HepG2 (cell line): ENCODE data around the gene LRBA. TPM values are rescaled to one million over a fixed set of nuclear protein-coding genes. Genes with fewer than 3 reads are reported as not detected.

Source experiments
- ATAC-seq: fragments of 200-7000 bp; cut with Tn5 transposase; 3 replicates; pipeline ENCODE4 v1.9.1; 2020; ENCODE audit warnings: mild to moderate bottlenecking, moderate library complexity
- BruUV-seq: library from RNA; stranded (reverse); fragments of 400-500 nt; replicated peaks from 2 replicates; lab custom pipeline; 2021; lab: Mats Ljungman, UMichigan
- CTCF ChIA-PET: fragments of 300-600 bp; formaldehyde crosslinking; extraction: SDS; loops from one replicate; lab custom pipeline; 2021; ENCODE audit warnings: low total read pairs, inconsistent platforms, low intra/inter-chr PET ratio; lab: Yijun Ruan, JAX
- POLR2A ChIA-PET: fragments of 350-600 bp; sonication (Branson Sonifier 250); formaldehyde crosslinking; loops from one replicate; lab custom pipeline; 2020; ENCODE audit warnings: antibody characterized with exemption, inconsistent platforms; lab: Yijun Ruan, JAX
- DNase-seq: peaks from one replicate; pipeline ENCODE4 v3.0.0-alpha.2; 2015; ENCODE audit warnings: low spot score
- FAIRE-seq: peaks from 3 replicates; lab custom pipeline; 2011; peaks lifted over from hg19 to GRCh38; lab: Jason Lieb, UNC
- H2AFZ ChIP-seq: one replicate; pipeline ENCODE4 v1.6.1; 2011; ENCODE audit warnings: low read length, inconsistent platforms
- H3K27ac ChIP-seq: fragments of 300-600 bp; 3 replicates; pipeline ENCODE4 v1.8.0; 2011; ENCODE audit warnings: mixed run types, mild to moderate bottlenecking, mixed read lengths, low read length, inconsistent platforms; ENCODE audit not compliant: insufficient read depth; ENCODE audit errors: extremely low read length
- H3K27me3 ChIP-seq, 2 experiments: fragments of 200-600 bp in 1 of 2; 2 replicates in 1 of 2; 3 replicates in 1 of 2; pipeline versions ENCODE4 v1.6.0 to v1.8.0; 2011; ENCODE audit warnings: low read length in 2 of 2, mild to moderate bottlenecking in 2 of 2, moderate library complexity in 2 of 2, inconsistent platforms in 1 of 2; ENCODE audit not compliant: insufficient read depth in 2 of 2, control insufficient read depth in 1 of 2
- H3K36me3 ChIP-seq, 2 experiments: fragments of 200-600 bp in 1 of 2; replicated peaks in 1 of 2; 2 replicates in 1 of 2; 3 replicates in 1 of 2; pipeline versions ENCODE4 v1.5.1 to v1.8.0; 2011; ENCODE audit warnings: low read length in 2 of 2, inconsistent platforms in 1 of 2; ENCODE audit not compliant: insufficient read depth in 2 of 2, control insufficient read depth in 1 of 2
- H3K4me1 ChIP-seq: 2 replicates; pipeline ENCODE4 v1.5.1; 2012; ENCODE audit warnings: low read length, inconsistent platforms; ENCODE audit not compliant: insufficient read depth
- H3K4me2 ChIP-seq: 2 replicates; pipeline ENCODE4 v1.6.0; 2011; ENCODE audit warnings: low read depth, low read length, inconsistent platforms
- H3K4me3 ChIP-seq, 3 experiments: fragments of 200-600 bp in 1 of 3; sonication (generic), shearing (Covaris generic) in 1 of 3; replicated peaks in 1 of 3; 2 replicates each; pipeline ENCODE4 v1.5.1; 2011 to 2016; ENCODE audit warnings: low read length in 3 of 3, inconsistent platforms in 2 of 3, low read depth in 2 of 3, mild to moderate bottlenecking in 2 of 3, control low read depth in 1 of 3, mixed read lengths in 1 of 3; ENCODE audit not compliant: insufficient read depth in 1 of 3
- H3K79me2 ChIP-seq: one replicate; pipeline ENCODE4 v1.6.1; 2011; ENCODE audit warnings: low read length, inconsistent platforms; ENCODE audit not compliant: insufficient read depth
- H3K9ac ChIP-seq: 2 replicates; pipeline ENCODE4 v1.6.0; 2011; ENCODE audit warnings: mild to moderate bottlenecking, low read depth, low read length, inconsistent platforms; ENCODE audit not compliant: insufficient read depth
- H3K9me3 ChIP-seq: 2 replicates; pipeline ENCODE4 v1.5.1; 2012; ENCODE audit warnings: mild to moderate bottlenecking, low read length
- H4K20me1 ChIP-seq: 2 replicates; pipeline ENCODE4 v1.6.0; 2011; ENCODE audit warnings: inconsistent platforms, mild to moderate bottlenecking, low read length, moderate library complexity; ENCODE audit not compliant: insufficient read depth
- ATRX ChIP-seq: sonication (generic); formaldehyde crosslinking; IDR thresholded peaks from 2 replicates; pipeline ENCODE4 v1.4.0; 2020; ENCODE audit warnings: missing genetic modification reagents, borderline replicate concordance
- FLYWCH1 ChIP-seq: sonication (generic); formaldehyde crosslinking; IDR thresholded peaks from 2 replicates; pipeline ENCODE4 v1.8.1; 2023; ENCODE audit warnings: mild to moderate bottlenecking, missing genetic modification reagents
- FOSL1 ChIP-seq: sonication (generic); formaldehyde crosslinking; IDR thresholded peaks from 2 replicates; pipeline ENCODE4 v1.9.0; 2021; ENCODE audit warnings: missing genetic modification reagents, borderline replicate concordance
- MTF1 ChIP-seq: sonication (generic); formaldehyde crosslinking; IDR thresholded peaks from 2 replicates; pipeline ENCODE4 v1.5.0; 2020; ENCODE audit warnings: missing genetic modification reagents
- MYPOP ChIP-seq: sonication (generic); formaldehyde crosslinking; IDR thresholded peaks from 2 replicates; pipeline ENCODE4 v1.8.1; 2023; ENCODE audit warnings: mild to moderate bottlenecking, moderate library complexity, missing genetic modification reagents
- NR0B2 ChIP-seq: sonication (generic); formaldehyde crosslinking; IDR thresholded peaks from 2 replicates; pipeline ENCODE4 v1.4.0; 2020; ENCODE audit warnings: mild to moderate bottlenecking, missing genetic modification reagents
- PHB2 ChIP-seq: fragments of 450-650 bp; IDR thresholded peaks from 2 replicates; pipeline ENCODE4 v1.6.1; 2018; ENCODE audit not compliant: partially characterized antibody
- RFX5 ChIP-seq: IDR thresholded peaks from 2 replicates; pipeline ENCODE4 v1.6.1; 2011; ENCODE audit warnings: low read depth, low read length, improper control_type of control experiment
- SRSF9 ChIP-seq: fragments of 200-400 bp; formaldehyde crosslinking; IDR thresholded peaks from 2 replicates; pipeline ENCODE4 v1.6.1; 2018; ENCODE audit warnings: borderline replicate concordance, mild to moderate bottlenecking, low read depth, low read length; ENCODE audit not compliant: insufficient read depth, poor library complexity, severe bottlenecking
- ZBTB25 ChIP-seq: IDR thresholded peaks from 2 replicates; pipeline ENCODE4 v1.6.1; 2018; ENCODE audit warnings: missing genetic modification reagents
- ZFP36L2 ChIP-seq: sonication (generic); formaldehyde crosslinking; IDR thresholded peaks from 2 replicates; pipeline ENCODE4 v1.4.0; 2020; ENCODE audit warnings: missing genetic modification reagents
- ZFYVE20 ChIP-seq: sonication (generic); formaldehyde crosslinking; IDR thresholded peaks from 2 replicates; pipeline ENCODE4 v1.8.0; 2023; ENCODE audit warnings: low read depth, mild to moderate bottlenecking, moderate library complexity, missing genetic modification reagents, borderline replicate concordance
- ZNF232 ChIP-seq: sonication (generic); formaldehyde crosslinking; IDR thresholded peaks from 2 replicates; pipeline ENCODE4 v1.4.0; 2020; ENCODE audit warnings: missing genetic modification reagents, borderline replicate concordance
- ZNF33B ChIP-seq: sonication (generic); formaldehyde crosslinking; IDR thresholded peaks from 2 replicates; pipeline ENCODE4 v1.5.1; 2020; ENCODE audit warnings: mild to moderate bottlenecking, missing genetic modification reagents
- ZNF570 ChIP-seq: sonication (generic); formaldehyde crosslinking; IDR thresholded peaks from 2 replicates; pipeline ENCODE4 v1.4.0; 2020; ENCODE audit warnings: mild to moderate bottlenecking, missing genetic modification reagents, borderline replicate concordance
- ZNF790 ChIP-seq: sonication (generic); formaldehyde crosslinking; IDR thresholded peaks from 2 replicates; pipeline ENCODE4 v1.8.0; 2022; ENCODE audit warnings: missing genetic modification reagents, mild to moderate bottlenecking, borderline replicate concordance
- WGBS: methylation state at CpG from one replicate; pipeline ENCODE4 v1.1.6; 2017; ENCODE audit warnings: low lambda C conversion rate; 5-methylcytosine and 5-hydroxymethylcytosine counted together
- in situ Hi-C: cut with HindIII; loops from 2 replicates; pipeline ENCODE4 v1.10.0; 2017; ENCODE audit warnings: low pct_unique_long_range_greater_than_20kb; ENCODE audit not compliant: extremely low pct_ligation_motif_present
- intact Hi-C: fragments of 100-400 bp; cut with micrococcal nuclease; formaldehyde crosslinking; loops from one replicate; pipeline ENCODE4 v1.10.0; 2022; ENCODE audit not compliant: unreplicated experiment
- polyA plus RNA-seq, 8 experiments: library from polyadenylated mRNA; depleted of rRNA in 3 of 8; stranded (reverse) in 7 of 8; unstranded in 1 of 8; fragments of >200 nt; fragmentation: Illumina TruSeq in 4 of 8; extraction: Trizol in 4 of 8; gene quantifications; 2 replicates each; pipeline versions ENCODE4 v1.2.1 to v1.2.3, GENCODE V29; 2011 to 2016; ENCODE audit warnings: low read depth in 4 of 8, missing spikeins in 1 of 8, mixed read lengths in 1 of 8; ENCODE audit not compliant: insufficient read depth in 1 of 8
- total RNA-seq, 5 experiments: library from RNA; depleted of rRNA; stranded (reverse); fragments of >200 nt; fragmentation: Illumina TruSeq; extraction: Trizol; gene quantifications; 2 replicates each; pipeline ENCODE4 v1.2.3, GENCODE V29; 2016; ENCODE audit warnings: low read depth in 1 of 5
- TF ChIP-seq, protein P1 (sequence below): sonication (generic); formaldehyde crosslinking; IDR thresholded peaks from 2 replicates; pipeline ENCODE4 v1.5.0; 2020; ENCODE audit warnings: missing genetic modification reagents

Gene LRBA
- total and polyA plus RNA-seq, 2 of the 13 experiments (the other 11 are each of a cell fraction or from before 2014, with no cell fraction given): 21.0 to 37.2 TPM

DNA sequence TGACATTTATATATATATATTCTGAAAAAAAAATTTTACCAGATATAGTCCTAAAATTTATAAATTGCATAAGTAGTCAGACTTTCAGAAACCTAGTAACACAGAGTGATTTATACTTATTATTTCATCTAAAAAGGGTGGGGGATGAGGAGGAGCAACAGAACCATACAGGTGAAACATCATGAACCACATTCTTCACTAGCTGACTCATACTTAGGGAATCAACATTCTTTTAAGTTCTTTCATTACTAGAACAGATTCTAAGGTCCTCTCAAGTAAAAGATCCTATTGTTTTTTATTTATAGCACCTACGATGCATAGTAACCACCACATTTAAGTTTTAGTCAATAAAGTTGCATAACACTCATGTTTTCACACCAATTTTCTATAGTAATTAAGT is 166.1 kb downstream of the LRBA start:
- no peak for TF ChIP-seq SRSF9
- no peak for TF ChIP-seq ZNF232 (CRISPR knock-in tag)
- TF ChIP-seq ZNF33B (CRISPR knock-in tag): no peak
- TF ChIP-seq FLYWCH1: no peak
- POLR2A ChIA-PET: no interaction called here
- no peaks in the 10 kb centered on the region for H3K9me3 ChIP-seq
- no peaks in the 10 kb centered on the region for H3K79me2 ChIP-seq
- no peak overlapping the region for H3K4me2 ChIP-seq
- in situ Hi-C loops: no loop called here
- H2AFZ ChIP-seq: no peak overlapping the region
- ATAC-seq (no peak), DNase-seq (no peak), FAIRE-seq (no peak)
- no peaks in the 10 kb centered on the region for H3K27me3 ChIP-seq
- H3K27ac ChIP-seq: no peak overlapping the region
- H4K20me1 ChIP-seq: no peaks in the 10 kb centered on the region
- intact Hi-C loops: no loop called here
- no peaks in the 10 kb centered on the region for H3K4me1 ChIP-seq
- BruUV-seq: no TSS peak
- peaks cover 3 to 24% of the 10 kb centered on the region in 2 experiments; a peak in 4 of 5 replicates for H3K36me3 ChIP-seq
- no peak overlapping the region for H3K4me3 ChIP-seq
- H3K9ac ChIP-seq: no peak overlapping the region
- 100% methylated on average over 1 of the region's 1 CpG for WGBS
- CTCF ChIA-PET: no interaction called here

GRCh38 chr4:150828159-150828558 is 186.9 kb downstream of the LRBA start:
- Histone ChIP-seq H3K4me1 (peaks cover 10% of the 10 kb centered on the region), H3K9me3 (no peaks in the 10 kb centered on the region), H3K9ac (no peak overlapping the region), H3K27me3 (no peaks in the 10 kb centered on the region; a peak in 1 of 5 replicates), H3K4me2 (no peak overlapping the region), H3K79me2 (no peaks in the 10 kb centered on the region), H3K27ac (no peak overlapping the region), H2AFZ (no peak overlapping the region), H3K4me3 (no peak overlapping the region), H4K20me1 (no peaks in the 10 kb centered on the region), H3K36me3 (peaks cover 3 to 18% of the 10 kb centered on the region in 2 experiments; a peak in 4 of 5 replicates)
- FAIRE-seq (no peak), DNase-seq (no peak), ATAC-seq (no peak)
- ChIA-PET POLR2A (no interaction called here), CTCF (no interaction called here)
- intact Hi-C loops: no loop called here
- in situ Hi-C loops: no loop called here
- BruUV-seq: no TSS peak
- WGBS: 97% methylated on average over 8 of the region's 8 CpGs
- TF ChIP-seq ZBTB25 (CRISPR knock-in tag) (no peak), ATRX (no peak), ZFP36L2 (CRISPR knock-in tag) (no peak), PHB2 (no peak), NR0B2 (no peak), ZFYVE20 (CRISPR knock-in tag) (no peak), ZNF570 (CRISPR knock-in tag) (no peak), ZNF790 (CRISPR knock-in tag) (no peak), MYPOP (CRISPR knock-in tag) (no peak), MTF1 (CRISPR knock-in tag) (no peak), RFX5 (no peak), FOSL1 (no peak)
- TF ChIP-seq, protein P1, sequence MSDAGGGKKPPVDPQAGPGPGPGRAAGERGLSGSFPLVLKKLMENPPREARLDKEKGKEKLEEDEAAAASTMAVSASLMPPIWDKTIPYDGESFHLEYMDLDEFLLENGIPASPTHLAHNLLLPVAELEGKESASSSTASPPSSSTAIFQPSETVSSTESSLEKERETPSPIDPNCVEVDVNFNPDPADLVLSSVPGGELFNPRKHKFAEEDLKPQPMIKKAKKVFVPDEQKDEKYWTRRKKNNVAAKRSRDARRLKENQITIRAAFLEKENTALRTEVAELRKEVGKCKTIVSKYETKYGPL: no peak
